Left ventricle myocardium inferior (tissue), 1 donor: Measurements from ENCODE around the gene RBM19. TPM values are rescaled to one million over a fixed set of nuclear protein-coding genes. Genes with fewer than 3 reads are reported as not detected.
"Not testable (repeated sequence)": the region's sequence is repeated elsewhere in the genome, so short reads cannot be mapped to it uniquely, and the experiment has no call there.

Experiments used
- DNase-seq: peaks from one replicate; pipeline ENCODE4 v3.0.0-alpha.2; 2020
- H3K27ac ChIP-seq: fragments of 200-600 bp; replicated peaks from 2 replicates; pipeline ENCODE4 v1.8.0; 2021
- H3K27me3 ChIP-seq: fragments of 200-600 bp; 2 replicates; pipeline ENCODE4 v1.8.0; 2021; ENCODE audit warnings: low read depth
- H3K36me3 ChIP-seq: fragments of 200-600 bp; 2 replicates; pipeline ENCODE4 v1.8.0; 2021
- H3K4me1 ChIP-seq: fragments of 200-600 bp; 2 replicates; pipeline ENCODE4 v1.8.0; 2021
- H3K4me3 ChIP-seq: fragments of 200-600 bp; 2 replicates; pipeline ENCODE4 v1.8.0; 2021; ENCODE audit warnings: mild to moderate bottlenecking, moderate library complexity
- H3K9me3 ChIP-seq: fragments of 200-600 bp; replicated peaks from 2 replicates; pipeline ENCODE4 v1.8.0; 2021
- intact Hi-C: fragments of 100-400 bp; cut with micrococcal nuclease; formaldehyde crosslinking; loops from one replicate; pipeline ENCODE4 v1.11.0; 2022
- total RNA-seq: library from RNA; stranded (reverse); fragmentation: NEBNext Ultra II Directional; extraction: Animal tissue kit (Norgen Biotek cat#: 25700); gene quantifications from one replicate; pipeline ENCODE4 v1.2.1, GENCODE V29; 2021
- TF ChIP-seq, protein P1 (sequence below): fragments of 200-600 bp; IDR thresholded peaks from 2 replicates; pipeline ENCODE4 v1.8.0; 2021; ENCODE audit warnings: antibody characterized with exemption, mild to moderate bottlenecking, borderline replicate concordance
- donor health status: DM: no; HTN: yes; CAD: no; lungs with severe emphysema.

RBM19 gene
- total RNA-seq, 1 donor from 2014 or later: 18.9 TPM

GRCh38 chr12:114006482-114007425 is 40.6 kb upstream of the RBM19 start:
- Histone ChIP-seq H3K4me1 (no peaks in the 10 kb centered on the region), H3K27ac (no peak overlapping the region), H3K4me3 (no peak overlapping the region), H3K27me3 (peaks cover 95% of the 10 kb centered on the region), H3K36me3 (no peaks in the 10 kb centered on the region), H3K9me3 (no peaks in the 10 kb centered on the region)
- no peak for DNase-seq
- TF ChIP-seq, protein P1, sequence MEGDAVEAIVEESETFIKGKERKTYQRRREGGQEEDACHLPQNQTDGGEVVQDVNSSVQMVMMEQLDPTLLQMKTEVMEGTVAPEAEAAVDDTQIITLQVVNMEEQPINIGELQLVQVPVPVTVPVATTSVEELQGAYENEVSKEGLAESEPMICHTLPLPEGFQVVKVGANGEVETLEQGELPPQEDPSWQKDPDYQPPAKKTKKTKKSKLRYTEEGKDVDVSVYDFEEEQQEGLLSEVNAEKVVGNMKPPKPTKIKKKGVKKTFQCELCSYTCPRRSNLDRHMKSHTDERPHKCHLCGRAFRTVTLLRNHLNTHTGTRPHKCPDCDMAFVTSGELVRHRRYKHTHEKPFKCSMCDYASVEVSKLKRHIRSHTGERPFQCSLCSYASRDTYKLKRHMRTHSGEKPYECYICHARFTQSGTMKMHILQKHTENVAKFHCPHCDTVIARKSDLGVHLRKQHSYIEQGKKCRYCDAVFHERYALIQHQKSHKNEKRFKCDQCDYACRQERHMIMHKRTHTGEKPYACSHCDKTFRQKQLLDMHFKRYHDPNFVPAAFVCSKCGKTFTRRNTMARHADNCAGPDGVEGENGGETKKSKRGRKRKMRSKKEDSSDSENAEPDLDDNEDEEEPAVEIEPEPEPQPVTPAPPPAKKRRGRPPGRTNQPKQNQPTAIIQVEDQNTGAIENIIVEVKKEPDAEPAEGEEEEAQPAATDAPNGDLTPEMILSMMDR: no peak
- intact Hi-C loops: no loop called here

- no peaks in the 10 kb centered on the region for H3K36me3 ChIP-seq
- no peaks in the 10 kb centered on the region for H3K4me1 ChIP-seq
- TF ChIP-seq, protein P1: no peak
- intact Hi-C loops: no loop called here
- no peak overlapping the region for H3K4me3 ChIP-seq
- peaks cover 88% of the 10 kb centered on the region for H3K27me3 ChIP-seq
- H3K9me3 ChIP-seq: no peaks in the 10 kb centered on the region
- H3K27ac ChIP-seq: no peak overlapping the region
- DNase-seq: no peak
Measured at GRCh38 chr12:114004402-114004801, 38.3 kb upstream of the RBM19 start.

- Histone ChIP-seq H3K9me3 (no peaks in the 10 kb centered on the region), H3K4me3 (no peak overlapping the region), H3K27ac (no peak overlapping the region), H3K4me1 (no peaks in the 10 kb centered on the region), H3K27me3 (peaks cover 87% of the 10 kb centered on the region), H3K36me3 (no peaks in the 10 kb centered on the region)
- TF ChIP-seq, protein P1: no peak
- intact Hi-C loops: no loop called here
- DNase-seq: no peak
Measured at GRCh38 chr12:114003286-114003685, 37.2 kb upstream of the RBM19 start.

DNA sequence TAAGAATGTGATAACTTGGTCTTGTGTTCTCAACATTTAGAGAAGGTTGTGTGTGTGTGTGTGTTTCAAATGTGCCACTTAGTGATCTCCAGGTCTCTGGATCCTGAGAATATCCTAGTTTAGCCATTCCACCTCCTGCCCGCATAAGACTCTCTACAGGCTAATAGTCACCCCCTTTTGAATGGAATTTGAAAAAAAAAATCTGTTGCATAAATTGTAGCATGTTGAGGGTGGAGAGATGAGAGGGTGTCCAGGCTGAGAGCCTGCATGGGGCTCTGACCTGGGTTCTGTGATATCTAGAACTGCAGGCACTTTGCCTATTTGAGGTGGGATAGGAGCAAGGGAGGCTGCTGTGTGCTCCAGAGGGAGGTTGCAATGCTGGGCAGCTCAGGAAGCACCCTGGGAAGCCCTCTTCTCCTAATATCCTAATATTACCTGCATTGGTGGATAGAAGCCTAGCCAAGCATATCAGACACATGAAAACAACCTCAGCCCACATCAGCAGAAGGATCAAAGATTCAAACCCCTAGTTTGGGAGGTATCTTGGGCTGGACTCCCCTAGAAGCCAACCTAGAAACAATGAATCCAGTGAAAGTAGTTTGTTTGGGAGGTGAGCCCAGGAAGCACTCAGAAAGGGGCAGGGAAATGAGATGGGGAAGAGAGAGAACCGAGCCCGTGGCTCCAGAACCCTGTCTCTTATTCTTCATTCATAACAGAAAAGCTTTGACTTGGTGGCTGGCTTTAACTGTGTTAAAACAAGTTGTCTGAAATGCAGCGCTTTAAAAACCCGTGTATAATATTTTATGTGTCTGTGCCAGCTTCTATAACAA is 35.6 kb upstream of the RBM19 start:
- Histone ChIP-seq H3K27me3 (peaks cover 84% of the 10 kb centered on the region), H3K4me1 (no peaks in the 10 kb centered on the region), H3K27ac (no peak overlapping the region), H3K36me3 (no peaks in the 10 kb centered on the region), H3K9me3 (no peaks in the 10 kb centered on the region), H3K4me3 (no peak overlapping the region)
- TF ChIP-seq, protein P1: no peak
- no peak for DNase-seq
- intact Hi-C loops: no loop called here

DNA sequence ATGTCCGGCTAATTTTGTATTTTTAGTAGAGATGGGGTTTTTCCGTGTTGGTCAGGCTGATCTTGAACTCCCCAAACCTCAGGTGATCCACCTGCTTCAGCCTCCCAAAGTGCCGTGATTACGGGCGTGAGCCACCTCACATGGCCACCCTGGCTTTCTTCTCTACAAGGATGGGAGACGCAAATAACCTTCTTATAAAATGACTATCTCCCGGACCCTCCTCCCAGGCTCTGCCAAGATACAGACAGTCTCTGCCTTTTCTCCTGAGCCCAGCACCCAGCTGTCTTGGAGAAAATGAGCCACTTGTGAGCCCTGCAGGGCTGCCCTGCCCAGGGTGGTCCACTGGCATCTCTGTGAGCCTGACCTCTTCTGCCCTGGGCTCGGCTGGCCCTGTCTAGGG is 34.7 kb upstream of the RBM19 start:
- DNase-seq: no peak
- Histone ChIP-seq H3K36me3 (no peaks in the 10 kb centered on the region), H3K9me3 (no peaks in the 10 kb centered on the region), H3K27ac (no peak overlapping the region), H3K4me1 (no peaks in the 10 kb centered on the region), H3K4me3 (no peak overlapping the region), H3K27me3 (peaks cover 84% of the 10 kb centered on the region)
- TF ChIP-seq, protein P1: no peak
- intact Hi-C loops: no loop called here

DNA sequence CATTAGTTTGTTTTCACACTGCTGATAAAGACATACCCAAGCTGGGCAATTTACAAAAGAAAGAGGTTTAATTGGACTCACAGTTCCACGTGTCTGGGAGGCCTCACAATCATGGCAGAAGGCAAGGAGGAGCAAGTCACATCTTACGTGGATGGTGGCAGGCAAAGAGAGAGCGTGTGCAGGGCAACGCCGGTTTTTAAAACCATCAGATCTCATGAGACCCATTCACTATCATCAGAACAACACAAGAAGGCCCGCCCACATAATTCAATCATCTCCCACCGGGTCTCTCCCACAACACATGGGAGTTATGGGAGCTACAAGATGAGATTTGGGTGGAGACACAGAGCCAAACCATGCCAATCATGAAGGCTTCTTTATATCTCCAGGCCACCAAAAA is 34.1 kb upstream of the RBM19 start:
- H3K27ac ChIP-seq, DNase-seq, H3K36me3 ChIP-seq, intact Hi-C loops, H3K4me1 ChIP-seq, H3K4me3 ChIP-seq, H3K9me3 ChIP-seq: not testable (repeated sequence)
- peaks cover 84% of the 10 kb centered on the region for H3K27me3 ChIP-seq
